ENCODE data around the gene TMEM11.

The TMEM11 gene

DNA sequence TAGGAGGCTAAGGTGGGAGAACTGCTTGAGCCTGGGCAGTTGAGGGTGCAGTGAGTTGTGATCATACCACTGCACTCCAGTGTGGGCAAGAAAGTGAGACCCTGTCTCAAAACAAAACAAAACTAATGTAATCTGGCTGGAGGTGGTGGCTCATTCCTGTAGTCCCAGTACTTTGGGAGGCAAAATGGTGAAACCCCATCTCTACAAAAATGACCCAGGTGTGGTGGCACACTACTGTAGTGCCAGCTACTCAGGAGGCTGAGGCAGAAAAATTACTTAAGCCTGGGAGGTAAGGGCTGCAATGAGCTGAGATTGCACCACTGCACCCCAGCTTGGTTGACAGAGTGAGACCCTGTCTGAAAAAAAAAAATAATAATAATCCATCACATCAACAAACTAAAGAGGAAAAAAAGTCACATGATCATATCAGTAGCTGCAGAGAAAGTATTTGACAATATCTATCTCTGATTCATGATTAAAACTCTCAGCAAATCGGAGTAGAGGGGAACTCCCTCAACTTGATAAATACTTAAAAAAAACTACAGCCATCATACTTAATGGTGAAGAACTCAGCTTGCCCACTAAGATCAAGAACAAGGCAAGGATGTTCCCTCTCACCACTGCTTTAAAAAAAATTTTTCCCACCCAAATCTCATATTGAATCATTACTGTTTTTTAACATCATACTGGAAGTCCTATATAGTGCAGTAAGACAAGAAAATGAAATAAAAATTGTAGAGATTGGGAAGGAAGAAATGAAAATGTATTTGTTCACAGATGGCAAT lies 56.2 kb downstream of the TMEM11 start:
- no peak for DNase-seq

DNA sequence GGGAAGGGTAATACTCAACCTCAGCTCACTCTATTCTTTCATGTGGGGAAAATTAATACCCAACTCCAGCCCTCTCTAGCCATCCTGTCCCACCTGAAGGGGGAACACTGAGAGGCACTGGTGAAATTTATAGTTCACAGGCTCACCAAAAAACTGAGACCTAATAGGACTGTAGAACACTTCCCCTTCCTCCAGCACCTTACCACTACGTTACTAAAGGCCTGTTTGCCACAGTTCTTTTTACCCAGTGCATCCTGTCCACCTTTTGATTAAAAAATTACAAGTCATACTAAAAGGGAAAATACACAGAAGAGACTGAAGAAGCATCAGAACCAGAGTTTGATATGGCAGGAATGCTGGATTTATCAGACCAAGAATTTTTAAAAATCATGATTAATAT lies 61.2 kb downstream of the TMEM11 start:
- DNase-seq, result no peak

DNA sequence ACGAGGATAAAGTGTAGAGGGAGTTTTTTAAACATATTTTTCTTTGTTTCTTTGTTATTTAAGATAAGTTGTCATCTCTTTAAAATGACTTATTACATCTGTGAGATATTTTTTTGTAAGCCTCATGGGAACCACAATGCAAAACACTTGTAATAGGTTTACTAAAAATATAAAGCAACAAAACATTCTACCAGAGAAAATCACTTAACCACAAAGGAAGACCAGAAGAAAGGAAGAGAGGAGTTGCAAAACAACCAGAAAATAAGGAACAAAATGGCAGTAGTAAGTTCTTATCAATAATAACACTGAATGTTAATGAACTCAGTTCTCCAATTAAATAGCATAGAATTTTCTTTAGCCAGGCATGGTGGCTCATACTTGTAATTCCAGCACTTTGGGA lies 64.3 kb downstream of the TMEM11 start:
- no peak for DNase-seq
